Heart right ventricle (tissue), 16 donors: Measurements from ENCODE around the gene CD4. TPM values are rescaled to one million over a fixed set of nuclear protein-coding genes. Genes with fewer than 3 reads are reported as not detected.

Experiments
- ATAC-seq, 8 donors: fragments of 200-7000 bp; cut with Tn5 transposase; one replicate each; pipeline ENCODE4 v1.9.1; 2020; ENCODE audit warnings: mild to moderate bottlenecking in 8 of 8, moderate library complexity in 8 of 8, moderate number of reproducible peaks in 1 of 8
- DNase-seq, 2 donors: peaks; one replicate each; pipeline ENCODE4 v3.0.0-alpha.2; 2020
- H3K27ac ChIP-seq, 10 donors: fragments of 200-600 bp; sonication (generic) in 2 of 10; one replicate each; pipeline versions ENCODE4 v1.5.0 to v1.8.0; 2020 to 2022; ENCODE audit warnings: mild to moderate bottlenecking in 3 of 10
- H3K27me3 ChIP-seq, 7 donors: fragments of 200-600 bp; one replicate each; pipeline ENCODE4 v1.8.0; 2021 to 2022; ENCODE audit warnings: mild to moderate bottlenecking in 2 of 7
- H3K36me3 ChIP-seq, 9 donors: fragments of 200-600 bp; sonication (generic) in 1 of 9; one replicate each; pipeline versions ENCODE4 v1.5.0 to v1.8.0; 2020 to 2022; ENCODE audit warnings: mild to moderate bottlenecking in 2 of 9
- H3K4me1 ChIP-seq, 9 donors: fragments of 200-600 bp; sonication (generic) in 1 of 9; one replicate each; pipeline versions ENCODE4 v1.5.0 to v1.8.0; 2020 to 2022; ENCODE audit warnings: mild to moderate bottlenecking in 4 of 9
- H3K4me3 ChIP-seq, 10 donors: fragments of 200-600 bp; sonication (generic) in 2 of 10; one replicate each; pipeline versions ENCODE4 v1.5.0 to v1.8.0; 2020 to 2022; ENCODE audit warnings: mild to moderate bottlenecking in 7 of 10, moderate library complexity in 2 of 10
- H3K9me3 ChIP-seq, 11 donors: fragments of 200-600 bp in 10 of 11; sonication (generic) in 2 of 11; one replicate each; pipeline versions ENCODE4 v1.5.0 to v1.8.0; 2013 to 2022; ENCODE audit warnings: mild to moderate bottlenecking in 2 of 11, control low read depth in 1 of 11, moderate library complexity in 1 of 11
- CTCF ChIP-seq, 9 donors: fragments of 200-600 bp; sonication (generic) in 2 of 9; IDR thresholded peaks; one replicate each; pipeline versions ENCODE4 v1.5.0 to v1.8.0; 2021 to 2022; ENCODE audit warnings: antibody characterized with exemption in 9 of 9, mild to moderate bottlenecking in 5 of 9, moderate library complexity in 1 of 9
- WGBS, 2 donors: extraction: QIAGEN DNeasy Blood & Tissue Kit; methylation state at CpG; one replicate each; pipeline ENCODE4 v1.1.7; 2013; ENCODE audit warnings: inconsistent platforms in 1 of 2; 5-methylcytosine and 5-hydroxymethylcytosine counted together
- intact Hi-C, 10 donors: fragments of 100-400 bp; cut with DNase I; formaldehyde crosslinking; loops; one replicate each; pipeline versions ENCODE4 v1.11.1 to v1.14.2; 2022
- polyA plus RNA-seq, 2 donors: library from polyadenylated mRNA; stranded (reverse); fragments of 200-250 nt; gene quantifications; one replicate each; pipeline ENCODE4 v1.2.3, GENCODE V29; 2013
- total RNA-seq, 10 donors: library from RNA; stranded (reverse); fragmentation: NEBNext Ultra II Directional in 3 of 10; extraction: Animal tissue kit (Norgen Biotek cat#: 25700) in 3 of 10; gene quantifications; one replicate each; pipeline versions ENCODE4 v1.2.1 to v1.2.4, GENCODE V29; 2021 to 2023
- donor health status: Arrhythmogenic right ventricular cardiomyopathy.
- donor health status: ischemic (EF 13 %, LVEDD 7.1; RV severe dilation, severe dysfunction).
- donor health status: healthy with polysubstance abuse.
- donor health status: DM: no; HTN: yes; CAD: no.
- donor health status: DM: no; HTN: no; CAD: no.
- donor health status: ischemic (EF 25% LVEDD 6.9; RV normal size, moderate dysfunction).
- donor health status: ischemic (EF 25% LVEDD 5.7; RV mildly dilated, moderate dysfunction).
- donor health status: healthy.
- donor health status: DM: yes; HTN: yes; CAD: no.
- donor health status: Ischemic cardiomyopathy.
- donor health status: ischemic (EF 35%, LVEDD 5.7; RV mildly dilated, moderate dysfunction).
- donor health status: nonischemic (EF 11% LVEDD 7.7; RV severe dilation, severe dysfunction).
- donor health status: DM: yes; HTN: yes; CAD: no.
- donor health status: PGD.
- donor health status: ischemic (EF 29% LVEDD 5.4; RV normal size, mild dysfunction).
- donor health status: nonischemic (EF 23%, LVEDD 6.1; RV moderate dilation, normal function).

Gene CD4
- total and polyA plus RNA-seq, 12 donors = 2.6 to 44.3 (median 4.2) TPM

- intact Hi-C loops = no loop called here
- TF ChIP-seq CTCF (IDR thresholded peaks at IDR 0.05) = no peak
- H3K36me3 ChIP-seq = peaks cover 0 to 86% (median 34%) of the 10 kb centered on the region in 9 donors
- peaks cover 0 to 32% (median 0%) of the 10 kb centered on the region in 9 donors for H3K4me1 ChIP-seq
- H3K9me3 ChIP-seq = no peaks in the 10 kb centered on the region
- DNase-seq (peak in 1 of 2 donors; percentile 59), ATAC-seq (peak; percentile 41 to 84 (median 71))
- no peak within 1 kb of the TSS for H3K4me3 ChIP-seq
- H3K27ac ChIP-seq = peak within 1 kb of the TSS in 4 of 10 donors; percentile 46 to 71 (median 66)
- 56 to 66% methylated on average over 24 of the region's 24 CpGs for whole genome bisulfite sequencing, 2 donors
- H3K27me3 ChIP-seq = no peaks in the 10 kb centered on the region
Observed at GRCh38 chr12:6840761-6841515, 51.6 kb downstream of the CD4 start, which contains the start of gene GNB3. TSS of gene GNB3 (plus strand) at chr12:6840925. CDS start at chr12:6841288, 363 bp downstream.

GRCh38 chr12:6842075-6842474, 52.7 kb downstream of the CD4 start:
- TF ChIP-seq CTCF (IDR thresholded peaks at IDR 0.05) = no peak
- H3K4me3 ChIP-seq = no peak overlapping the region
- H3K9me3 ChIP-seq = no peaks in the 10 kb centered on the region
- peaks cover 0 to 88% (median 36%) of the 10 kb centered on the region in 9 donors for H3K36me3 ChIP-seq
- H3K27me3 ChIP-seq = no peaks in the 10 kb centered on the region
- 94% methylated on average over 4 of the region's 4 CpGs for WGBS, 2 donors
- H3K4me1 ChIP-seq = peaks cover 0 to 22% (median 0%) of the 10 kb centered on the region in 9 donors
- DNase-seq = no peak
- no peak overlapping the region for H3K27ac ChIP-seq
- intact Hi-C loops = no loop called here
- no peak for ATAC-seq

- ATAC-seq = no peak
- H3K27ac ChIP-seq = no peak overlapping the region
- H3K36me3 ChIP-seq = peaks cover 0 to 87% (median 24%) of the 10 kb centered on the region in 9 donors
- intact Hi-C loops = no loop called here
- no peaks in the 10 kb centered on the region for H3K9me3 ChIP-seq
- H3K4me1 ChIP-seq = peaks cover 0 to 22% (median 0%) of the 10 kb centered on the region in 9 donors
- H3K4me3 ChIP-seq = no peak overlapping the region
- DNase-seq = no peak
- WGBS, 2 donors = 67 to 68% methylated on average over 16 of the region's 16 CpGs
- no peak for TF ChIP-seq CTCF (IDR thresholded peaks at IDR 0.05)
- no peaks in the 10 kb centered on the region for H3K27me3 ChIP-seq
Observed at GRCh38 chr12:6843118-6843902, 54.0 kb downstream of the CD4 start.

- Histone ChIP-seq H3K36me3 (peaks cover 0 to 84% (median 19%) of the 10 kb centered on the region in 9 donors), H3K27me3 (no peaks in the 10 kb centered on the region), H3K9me3 (no peaks in the 10 kb centered on the region), H3K4me1 (peaks cover 0 to 12% (median 2%) of the 10 kb centered on the region in 9 donors), H3K4me3 (no peak overlapping the region), H3K27ac (no peak overlapping the region)
- 93% methylated on average over 17 of the region's 17 CpGs for WGBS, 2 donors
- intact Hi-C loops = no loop called here
- no peak for TF ChIP-seq CTCF (IDR thresholded peaks at IDR 0.05)
- DNase-seq (no peak), ATAC-seq (no peak)
Observed at GRCh38 chr12:6845395-6845794, 56.1 kb downstream of the CD4 start.
